GM18505 (cell line): ENCODE data around the gene OTOG.

ENCODE experiments used
- ATAC-seq: cut with Tn5 transposase; IDR thresholded peaks from one replicate; pipeline ENCODE4 v1.9.1; 2021; ENCODE audit not compliant: unreplicated experiment
- POLR2A ChIP-seq: IDR thresholded peaks from 4 replicates; pipeline ENCODE4 v1.6.1; 2011; ENCODE audit warnings: borderline replicate concordance; ENCODE audit not compliant: insufficient read depth, insufficient read length; ENCODE audit errors: extremely low read depth

OTOG gene

DNA sequence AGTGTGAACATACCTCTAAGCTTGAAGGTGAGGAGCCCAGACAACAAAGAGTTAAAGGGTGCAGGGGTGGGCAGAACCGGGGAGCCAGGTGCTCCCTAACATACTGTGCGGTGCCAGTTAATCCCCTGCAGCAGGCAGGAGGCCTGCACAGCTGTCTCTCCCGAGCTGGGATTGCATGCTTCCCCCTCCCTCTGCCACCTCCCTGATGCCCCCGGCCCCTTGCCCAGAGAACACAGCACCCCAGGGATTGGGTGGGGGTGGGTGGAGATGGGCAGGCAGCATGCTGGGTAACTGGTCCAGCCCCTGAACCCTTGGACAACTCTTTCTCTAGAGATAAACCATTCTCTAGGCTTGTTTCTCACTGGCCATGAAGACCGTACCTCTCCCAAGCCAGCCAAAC lies 104.6 kb downstream of the OTOG start:
- ATAC-seq = no peak
- TF ChIP-seq POLR2A = no peak

DNA sequence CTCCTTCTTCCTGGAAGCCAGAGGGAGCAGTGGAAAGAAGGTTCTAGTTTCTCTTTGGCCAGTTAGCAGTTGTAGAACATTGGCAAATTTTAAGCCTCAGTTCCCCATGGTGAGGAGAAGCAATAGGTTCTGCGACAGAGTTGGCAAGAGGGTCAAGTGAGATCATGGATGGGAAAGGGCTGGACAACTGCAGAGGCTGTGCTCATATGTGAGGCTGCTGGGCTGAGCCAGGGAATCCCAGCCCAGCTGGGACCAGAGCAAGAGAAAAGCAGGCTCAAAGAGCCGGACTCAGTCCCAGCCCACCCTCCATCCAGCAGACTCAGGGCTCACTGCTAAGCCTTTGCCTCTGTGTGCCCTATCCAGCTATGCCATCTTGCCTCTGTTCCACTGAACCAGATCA lies 105.5 kb downstream of the OTOG start:
- ATAC-seq = no peak
- TF ChIP-seq POLR2A = no peak

DNA sequence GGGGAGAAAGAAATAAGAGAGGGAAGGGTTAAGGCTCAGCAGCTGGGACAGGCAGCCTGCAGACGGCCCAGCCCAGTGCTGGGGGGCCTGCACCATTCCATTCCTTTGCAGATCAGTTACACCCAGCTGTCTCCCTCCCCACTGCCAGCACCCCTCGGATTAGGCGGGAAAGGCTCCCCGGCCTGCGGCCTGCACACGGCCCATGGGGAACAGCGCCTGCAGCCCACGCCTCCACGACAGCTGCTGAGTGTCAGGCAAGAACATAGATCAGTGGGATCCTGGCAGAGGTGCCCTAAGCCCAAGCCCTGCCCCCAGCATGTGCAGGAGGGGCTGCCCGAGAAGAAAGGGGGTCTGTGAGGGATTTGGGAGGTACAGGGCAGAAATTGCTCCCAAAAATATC lies 106.6 kb downstream of the OTOG start:
- no peak for ATAC-seq

DNA sequence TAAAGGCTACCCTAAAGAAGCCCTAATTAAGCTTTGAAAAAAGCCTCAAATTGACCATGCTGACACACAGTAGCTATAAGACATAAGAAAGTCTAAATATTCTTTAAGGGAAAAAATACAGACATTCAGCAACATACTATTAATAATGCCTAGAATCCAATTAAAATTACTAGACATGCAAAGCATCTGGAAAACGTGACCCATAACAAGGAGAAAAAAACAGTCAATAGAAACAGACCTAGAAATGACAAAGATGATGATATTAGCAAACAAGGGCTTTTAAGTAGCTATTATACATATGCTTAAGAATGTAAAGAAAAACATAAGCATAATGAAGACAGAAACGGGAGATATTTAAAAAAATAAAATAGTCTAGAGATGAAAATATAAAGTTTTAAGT lies 108.6 kb downstream of the OTOG start:
- TF ChIP-seq POLR2A = no peak
- no peak for ATAC-seq

More for the DNA sequence above, 106.6 kb downstream of the OTOG start:
- no peak for TF ChIP-seq POLR2A

DNA sequence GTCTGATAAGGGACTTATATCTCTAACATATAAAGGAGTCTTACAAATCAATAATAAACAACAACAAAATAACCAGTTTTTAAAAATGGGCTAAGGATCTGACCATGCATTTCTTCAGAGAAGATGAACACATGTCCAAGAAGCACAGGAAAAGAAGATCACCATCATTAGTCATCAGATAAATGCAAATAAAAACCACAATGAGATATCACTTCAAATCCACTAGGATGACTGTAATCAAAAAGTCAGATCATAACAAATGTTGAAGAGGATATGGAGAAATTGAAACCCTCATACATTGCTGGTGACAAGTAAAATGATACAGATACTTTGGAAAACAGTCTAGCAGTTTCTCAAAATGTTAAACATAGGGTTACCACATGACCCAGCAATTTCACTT lies 111.2 kb downstream of the OTOG start:
- no peak for TF ChIP-seq POLR2A

DNA sequence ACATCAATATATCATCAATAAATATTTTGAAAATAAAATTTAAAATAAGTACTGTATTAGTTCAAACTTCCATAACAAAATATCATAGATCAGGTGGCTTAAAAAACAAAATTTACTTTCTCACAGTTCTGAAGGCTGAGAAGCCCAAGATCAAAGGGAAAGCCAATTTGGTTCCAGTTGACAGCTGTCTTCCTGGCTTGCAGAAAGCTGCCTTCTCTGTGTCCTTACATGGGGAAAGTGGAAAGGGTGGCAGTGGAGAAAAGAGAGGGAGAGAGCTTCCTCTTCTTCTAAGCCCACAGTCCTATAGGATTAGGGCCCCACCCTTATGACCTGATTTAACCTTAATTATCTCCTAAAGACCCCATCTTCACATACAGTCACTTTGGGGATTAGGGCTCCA lies 121.1 kb downstream of the OTOG start:
- no peak for ATAC-seq
- TF ChIP-seq POLR2A = no peak

More for the DNA sequence above, 111.2 kb downstream of the OTOG start:
- ATAC-seq = no peak

DNA sequence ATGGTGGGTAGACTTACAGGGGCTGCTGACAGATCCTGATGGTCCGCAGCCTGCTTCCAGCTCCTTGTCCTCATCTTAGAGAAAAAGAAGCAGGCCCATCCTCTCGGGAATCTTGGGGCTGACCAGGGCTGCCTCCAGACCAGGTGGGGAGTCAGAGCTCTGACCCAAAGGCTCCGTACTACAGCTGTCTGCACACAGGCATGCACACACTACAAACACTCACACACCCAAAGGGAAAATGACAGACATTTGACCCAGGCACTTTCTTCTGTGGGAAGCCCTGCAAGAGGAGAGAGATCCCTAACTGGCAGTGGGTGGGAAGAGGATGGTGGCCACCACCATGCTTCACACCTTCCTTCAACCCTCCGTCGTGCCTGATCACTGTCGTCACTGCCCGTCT lies 125.4 kb downstream of the OTOG start:
- no peak for TF ChIP-seq POLR2A
- no peak for ATAC-seq

DNA sequence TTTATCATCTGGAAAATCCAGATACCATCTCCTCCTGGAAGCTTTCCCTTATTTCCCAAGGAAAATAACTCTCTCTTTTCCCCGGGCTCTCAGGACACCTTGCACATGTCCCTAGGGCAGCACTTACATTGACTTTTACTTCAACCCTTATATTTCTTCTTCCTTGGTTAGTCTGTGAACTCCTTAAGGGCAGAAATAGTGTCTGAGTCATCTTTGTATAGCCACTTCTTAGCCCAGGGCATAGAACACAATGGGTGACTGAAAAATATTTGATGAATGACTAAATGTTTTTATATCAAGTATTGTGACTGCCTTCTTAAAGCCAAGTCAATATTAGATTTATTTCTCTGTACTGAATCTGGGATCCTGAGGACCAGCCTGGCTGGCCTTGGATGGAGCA lies 126.9 kb downstream of the OTOG start:
- ATAC-seq = no peak
- TF ChIP-seq POLR2A = no peak

DNA sequence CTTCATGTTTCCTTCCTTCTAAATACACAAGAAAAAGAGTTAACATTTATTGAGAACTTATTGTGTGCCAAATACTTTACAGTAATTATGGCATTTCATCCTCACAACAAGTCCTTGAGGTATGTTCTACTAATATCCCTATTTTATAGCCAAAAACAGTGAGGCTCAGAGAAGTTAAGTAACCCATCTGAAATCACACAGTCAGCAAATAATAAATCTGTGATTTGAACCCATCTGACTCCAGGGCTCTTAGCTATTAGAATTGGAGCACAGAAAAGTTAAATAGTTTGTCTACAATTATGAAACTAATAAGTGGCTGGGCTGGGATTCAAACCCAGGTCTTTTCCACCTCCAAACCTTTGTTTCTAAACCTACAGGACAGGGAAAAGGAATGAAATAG lies 135.8 kb downstream of the OTOG start:
- no peak for ATAC-seq
- no peak for TF ChIP-seq POLR2A

DNA sequence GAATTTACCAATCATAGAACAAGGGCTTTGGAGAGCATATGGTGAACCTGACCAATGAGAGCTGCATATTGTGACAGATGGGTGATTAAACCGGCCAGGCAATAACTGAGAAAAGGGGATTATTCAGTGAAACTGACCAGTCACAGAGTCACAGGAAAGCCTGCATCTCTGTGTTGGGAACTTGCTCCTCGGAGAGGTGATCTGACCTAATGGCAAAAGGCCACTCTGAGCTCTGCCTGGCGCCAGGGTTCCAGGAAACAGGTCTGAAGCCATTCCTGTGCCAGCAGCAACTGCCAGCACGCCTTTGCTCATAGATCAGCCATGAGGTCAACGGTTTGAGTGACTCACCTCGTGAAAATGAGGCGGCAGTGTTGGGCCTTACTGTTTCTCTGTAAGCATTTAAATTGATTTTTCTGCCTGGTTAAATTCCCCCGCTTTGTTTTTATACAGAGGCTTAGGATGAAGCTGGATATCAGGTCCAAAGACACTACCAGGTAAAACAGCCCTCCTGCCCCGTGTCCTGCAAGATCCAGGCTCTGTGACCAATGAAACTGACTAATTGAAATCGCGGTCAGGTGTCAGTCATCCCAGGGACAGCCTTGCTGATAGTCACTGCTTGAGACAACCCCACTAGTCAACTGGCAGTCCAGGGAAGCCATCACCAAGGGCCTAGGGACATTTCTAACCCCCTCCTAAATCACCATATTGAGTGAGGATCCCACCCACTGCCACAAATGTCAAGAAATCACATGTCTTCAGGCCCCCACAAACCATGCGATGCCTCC lies 136.5 kb downstream of the OTOG start:
- TF ChIP-seq POLR2A = no peak
- no peak for ATAC-seq

DNA sequence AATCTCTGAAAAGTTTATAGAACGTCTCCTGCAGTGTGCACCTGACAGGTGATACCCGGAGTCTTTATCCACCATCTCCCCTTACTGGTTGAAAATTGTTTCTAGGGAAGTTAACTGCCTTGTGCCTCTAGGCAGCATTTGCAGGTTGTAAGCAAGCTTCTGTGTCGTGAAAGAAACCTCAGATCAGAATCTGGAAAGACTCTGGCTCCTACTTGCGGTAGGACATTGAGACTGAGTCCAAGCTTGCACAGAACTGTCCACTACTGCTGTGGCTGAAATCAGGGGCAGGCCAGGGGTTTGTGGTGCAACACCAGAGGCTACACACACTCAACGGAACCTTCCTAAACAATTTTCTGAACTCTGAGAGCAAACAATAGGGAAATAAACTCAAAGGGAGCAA lies 137.5 kb downstream of the OTOG start:
- no peak for ATAC-seq
- no peak for TF ChIP-seq POLR2A

DNA sequence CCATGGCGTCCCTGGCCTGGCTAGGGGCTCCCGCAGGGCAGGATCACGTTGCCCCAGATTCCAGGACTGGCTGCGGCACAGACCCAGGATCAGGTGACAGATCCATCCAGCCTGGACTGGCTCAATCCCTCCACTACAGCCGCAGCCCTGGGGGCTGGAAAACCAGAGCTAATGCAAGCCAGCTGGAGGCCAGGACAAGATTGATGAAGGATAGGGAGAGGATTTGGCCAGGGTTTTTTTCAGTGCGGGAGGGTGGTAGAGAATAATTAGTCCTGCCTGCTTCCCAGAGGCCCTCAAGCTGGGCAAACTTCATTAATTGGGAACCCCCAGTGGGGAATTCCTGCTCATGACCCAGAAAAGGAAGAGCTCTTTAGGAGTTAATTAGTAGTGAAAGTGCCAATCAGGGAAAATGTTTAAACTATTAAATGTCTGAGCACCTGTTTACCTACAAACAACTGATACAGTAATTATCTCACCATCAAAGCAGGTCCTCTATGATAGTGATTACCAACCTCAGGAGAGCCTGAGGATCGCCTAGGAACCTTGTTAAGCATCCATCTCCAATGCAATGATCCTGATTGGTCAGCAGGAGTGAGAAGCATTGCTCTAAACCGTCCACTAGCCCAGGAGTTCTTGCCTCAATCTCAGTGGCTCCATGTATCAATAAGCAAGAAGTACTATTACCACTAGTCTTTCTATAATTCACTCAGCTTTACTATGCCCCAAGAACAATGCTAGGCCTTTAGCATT lies 139.3 kb downstream of the OTOG start:
- ATAC-seq = no peak

DNA sequence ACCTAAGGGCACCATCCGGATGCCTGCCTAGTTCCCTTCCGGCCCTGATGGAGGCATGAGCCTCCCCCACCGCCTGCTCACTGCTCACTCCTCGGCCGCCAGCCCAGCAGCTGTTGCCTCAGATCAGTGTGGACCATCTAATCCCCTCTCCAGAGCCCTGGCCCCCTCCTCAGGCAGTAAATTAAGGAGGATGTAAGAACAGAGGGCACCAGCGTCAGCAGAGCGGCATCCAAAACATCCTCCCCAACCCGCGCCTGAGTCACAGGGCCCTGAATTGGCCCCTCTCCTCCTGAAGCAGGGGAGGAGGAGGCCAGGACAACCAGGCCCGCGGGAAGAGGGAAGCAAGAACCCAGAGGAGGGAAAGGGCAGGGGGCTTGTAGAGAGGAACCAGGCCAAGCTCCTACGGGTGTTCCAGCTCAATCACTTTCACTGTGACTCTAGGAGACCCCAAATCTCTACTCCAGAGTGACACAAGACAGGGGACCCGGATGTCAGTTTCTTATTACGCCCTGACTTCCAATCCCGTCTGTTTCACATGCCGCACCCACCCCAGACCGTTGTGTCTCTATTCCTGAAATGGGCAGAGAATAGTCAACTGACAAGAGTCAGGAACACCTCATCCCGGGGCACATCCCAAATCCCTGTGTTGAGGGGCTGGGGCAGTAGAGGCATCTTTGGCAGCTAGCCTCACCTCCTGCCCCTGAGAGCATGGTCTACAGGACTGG lies 141.0 kb downstream of the OTOG start:
- TF ChIP-seq POLR2A = no peak
- no peak for ATAC-seq

More for the DNA sequence above, 139.3 kb downstream of the OTOG start:
- TF ChIP-seq POLR2A = no peak
